CD4-positive, alpha-beta T cell treated with Interleukin-17A for 1 hour (primary cell): ENCODE measurements around the gene ARID4B.

Experiments
- DNase-seq: peaks from one replicate; pipeline ENCODE4 v3.0.0-alpha.2; 2020

ARID4B gene

DNA sequence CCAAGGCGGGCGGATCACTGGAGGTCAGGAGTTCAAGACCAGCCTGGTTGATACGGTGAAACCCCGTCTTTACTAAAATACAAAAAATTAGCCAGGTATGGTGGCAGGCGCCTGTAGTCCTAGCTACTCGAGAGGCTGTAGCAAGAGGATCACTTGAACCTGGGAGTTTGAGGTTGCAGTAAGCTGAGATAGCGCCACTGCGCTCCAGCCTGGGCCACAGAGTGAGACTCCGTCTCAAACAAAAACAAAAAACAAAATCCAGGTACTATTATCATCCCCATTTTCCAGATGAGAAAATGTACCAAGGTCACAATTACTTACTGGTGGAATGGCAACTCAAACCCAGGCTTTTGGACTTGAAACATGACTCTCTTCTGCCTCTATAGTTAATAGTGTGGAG lies 203.9 kb downstream of the ARID4B start:
- DNase-seq: no peak

- DNase-seq: no peak
These were observed 205.6 kb downstream of the ARID4B start for GRCh38 chr1:235122348-235122747.
